Thyroid gland (tissue), 4 donors: Measurements from ENCODE around the gene SREBF2.

ENCODE experiments used
- CTCF ChIP-seq, 6 experiments: fragments of 200-600 bp in 3 of 6; fragments of 450-650 bp in 3 of 6; sonication (generic) in 3 of 6; IDR thresholded peaks; one replicate each; pipeline ENCODE4 v1.5.1; 2016 to 2019; ENCODE audit warnings: antibody characterized with exemption in 6 of 6, mild to moderate bottlenecking in 2 of 6, inconsistent platforms in 1 of 6, moderate library complexity in 1 of 6
- POLR2A ChIP-seq, 2 donors: fragments of 450-650 bp; IDR thresholded peaks; one replicate each; pipeline ENCODE4 v1.6.1; 2017; ENCODE audit warnings: antibody characterized with exemption in 2 of 2, mild to moderate bottlenecking in 2 of 2, moderate library complexity in 1 of 2

- TF ChIP-seq POLR2A (IDR thresholded peaks at IDR 0.05) (no peak), CTCF (IDR thresholded peaks at IDR 0.05) (no peak)
Observed at GRCh38 chr22:41880653-41881052, 47.7 kb downstream of the SREBF2 start.
